Right ventricle myocardium inferior (tissue), 1 donor: Measurements from ENCODE around the gene SEMA4B. TPM values are rescaled to one million over a fixed set of nuclear protein-coding genes. Genes with fewer than 3 reads are reported as not detected.

Experiments
- ATAC-seq: fragments of 200-7000 bp; cut with Tn5 transposase; one replicate; pipeline ENCODE4 v1.9.1; 2020; ENCODE audit warnings: mild to moderate bottlenecking, moderate library complexity
- DNase-seq: peaks from one replicate; pipeline ENCODE4 v3.0.0; 2021; ENCODE audit errors: missing footprints
- intact Hi-C: fragments of 100-400 bp; cut with DNase I; formaldehyde crosslinking; loops from one replicate; pipeline ENCODE4 v1.11.0; 2022
- total RNA-seq: library from RNA; stranded (reverse); fragmentation: NEBNext Ultra II Directional; extraction: Animal tissue kit (Norgen Biotek cat#: 25700); gene quantifications from one replicate; pipeline ENCODE4 v1.2.1, GENCODE V29; 2021
- donor health status: DM: no; HTN: yes; CAD: no; lungs with severe emphysema.

The SEMA4B gene
- total RNA-seq, 1 donor from 2014 or later = 27.7 TPM

- intact Hi-C loops = no loop called here
- ATAC-seq (no peak), DNase-seq (no peak)
Measured at GRCh38 chr15:90202929-90203328, 1.8 kb downstream of the SEMA4B start.

GRCh38 chr15:90203473-90203872 is 2.3 kb downstream of the SEMA4B start:
- intact Hi-C loops = no loop called here
- DNase-seq = no peak

DNA sequence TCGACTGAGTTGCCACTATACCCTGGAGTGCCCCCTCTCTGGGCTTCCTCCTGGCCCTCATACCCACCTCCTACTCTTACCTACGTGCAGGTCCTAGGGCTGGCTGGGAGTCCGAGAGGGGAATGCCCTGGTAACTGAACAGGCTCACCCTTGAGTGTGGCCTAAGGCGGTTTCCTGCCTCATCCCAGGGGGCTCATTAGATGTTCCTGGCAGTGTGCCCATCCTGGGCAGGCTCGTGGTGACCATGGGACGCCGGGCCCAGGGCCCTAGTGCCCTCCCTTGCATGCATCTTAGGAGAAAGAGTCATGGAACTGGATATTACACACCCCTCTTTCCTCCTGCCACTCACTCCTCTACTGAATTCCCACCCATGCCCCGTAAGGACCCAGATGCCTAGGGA is 2.8 kb downstream of the SEMA4B start:
- intact Hi-C loops = no loop called here
- DNase-seq = no peak
- ATAC-seq = no peak

More at GRCh38 chr15:90203473-90203872, 2.3 kb downstream of the SEMA4B start:
- ATAC-seq = no peak

GRCh38 chr15:90205050-90205848 is 4.1 kb downstream of the SEMA4B start:
- intact Hi-C loops = no loop called here
- no peak for DNase-seq
- ATAC-seq = no peak

- ATAC-seq (peak; percentile 35), DNase-seq (no peak)
- intact Hi-C loops = no loop called here
Measured at GRCh38 chr15:90205886-90206285, 4.8 kb downstream of the SEMA4B start.

DNA sequence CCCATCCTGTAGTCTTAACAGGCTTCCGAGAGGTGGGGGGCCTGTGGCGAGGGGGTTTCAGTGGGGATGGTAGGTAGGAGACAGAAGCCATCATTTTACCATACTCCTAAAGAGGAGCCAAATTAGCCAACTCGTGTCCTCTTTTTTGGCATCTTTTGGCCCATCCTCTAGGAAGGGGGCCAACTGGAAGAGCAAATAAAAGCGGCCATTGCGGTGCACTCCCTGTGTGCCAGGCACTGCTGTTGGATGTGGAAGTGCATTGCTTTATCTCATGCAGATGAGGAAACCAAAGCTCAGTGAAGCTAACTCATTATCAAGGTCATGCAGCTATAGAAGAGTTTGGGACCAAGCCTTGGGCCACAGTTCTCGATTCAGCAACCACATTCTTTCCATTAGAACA is 6.1 kb downstream of the SEMA4B start:
- intact Hi-C loops = no loop called here
- ATAC-seq = no peak
- DNase-seq = no peak

- intact Hi-C loops = no loop called here
- ATAC-seq (no peak), DNase-seq (no peak)
Measured at GRCh38 chr15:90208356-90208755, 7.2 kb downstream of the SEMA4B start.

DNA sequence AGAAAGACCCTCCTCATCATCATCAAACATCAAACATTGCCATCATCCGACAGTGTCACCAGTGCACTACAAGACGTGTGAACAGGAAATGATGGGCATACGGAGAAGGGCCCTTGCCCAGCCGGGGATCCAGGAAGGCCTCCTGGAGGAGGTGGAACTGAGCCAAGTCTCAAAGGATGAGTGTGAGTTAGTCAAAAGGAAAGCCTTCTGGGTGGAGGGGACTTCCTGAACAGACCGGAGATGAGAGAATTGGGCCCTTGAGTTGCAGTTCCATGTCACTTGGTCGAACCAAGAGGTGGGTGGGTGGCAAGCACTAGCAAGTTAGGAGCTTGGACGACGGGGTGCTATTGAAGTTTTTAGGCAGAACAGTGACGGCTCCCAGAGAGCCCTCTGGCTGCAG is 8.5 kb downstream of the SEMA4B start:
- no peak for ATAC-seq
- DNase-seq = no peak
- intact Hi-C loops = no loop called here

DNA sequence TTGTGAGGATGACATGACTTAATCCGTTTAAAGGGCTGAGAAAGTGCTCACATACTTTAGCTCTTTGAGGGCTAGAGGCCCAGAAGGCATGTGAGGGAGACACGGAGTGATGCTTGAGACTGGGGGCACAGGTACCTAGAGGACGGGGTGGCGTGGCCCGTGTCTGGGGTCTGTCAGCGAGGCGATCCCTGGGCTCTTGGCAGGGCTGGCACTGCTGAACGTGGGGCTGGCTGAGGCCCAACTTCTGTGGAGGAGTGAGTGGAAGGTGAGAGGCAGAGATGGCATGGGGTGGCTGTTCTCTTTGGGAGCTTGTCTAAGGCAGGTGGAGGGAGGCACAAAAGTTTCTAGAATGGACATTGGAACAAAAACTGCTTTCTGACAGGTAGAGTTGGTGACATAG is 9.5 kb downstream of the SEMA4B start:
- ATAC-seq = peak; percentile 29
- intact Hi-C loops = no loop called here
- DNase-seq = no peak

- ATAC-seq (no peak), DNase-seq (no peak)
- intact Hi-C loops = no loop called here
Measured at GRCh38 chr15:90211009-90211408, 9.9 kb downstream of the SEMA4B start.

GRCh38 chr15:90211440-90212143 is 10.5 kb downstream of the SEMA4B start:
- no peak for DNase-seq
- intact Hi-C loops = no loop called here

GRCh38 chr15:90212221-90213098 is 11.3 kb downstream of the SEMA4B start:
- intact Hi-C loops = no loop called here
- ATAC-seq (no peak), DNase-seq (no peak)

More at GRCh38 chr15:90211440-90212143, 10.5 kb downstream of the SEMA4B start:
- ATAC-seq = peak; percentile 46

DNA sequence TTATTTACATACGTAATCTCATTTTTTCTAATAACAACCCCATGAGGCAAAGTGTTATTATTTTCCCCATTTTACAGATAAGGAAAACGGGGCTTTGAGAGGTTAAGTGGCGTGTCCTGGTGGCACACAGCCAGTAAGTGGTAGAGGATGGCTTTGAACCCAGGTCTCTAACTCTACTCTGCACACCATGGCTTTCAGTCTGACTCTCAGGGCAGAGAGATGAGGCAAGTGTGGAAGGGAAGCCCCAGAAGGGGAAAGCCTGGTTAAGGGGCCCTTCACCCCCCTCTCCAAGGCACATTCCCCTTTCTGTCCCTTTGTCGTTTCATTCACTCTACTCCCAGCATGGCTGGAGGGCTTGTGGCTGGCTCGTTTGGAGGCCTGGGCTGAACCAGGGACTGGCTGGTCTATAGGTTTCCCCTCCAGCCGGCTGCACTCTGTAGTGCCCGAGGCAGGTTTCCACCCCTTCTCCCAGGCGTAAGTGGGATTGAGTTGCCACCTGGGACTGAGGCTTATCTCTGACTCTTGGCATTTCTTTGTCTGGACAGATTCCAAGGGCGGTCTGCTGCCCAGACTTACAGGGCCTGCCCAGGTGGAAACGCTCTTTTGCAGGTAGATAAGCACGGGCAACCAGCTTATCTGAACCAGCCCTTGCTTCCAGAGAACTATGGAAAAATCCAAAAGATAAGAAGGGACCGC is 12.1 kb downstream of the SEMA4B start:
- intact Hi-C loops = no loop called here

DNA sequence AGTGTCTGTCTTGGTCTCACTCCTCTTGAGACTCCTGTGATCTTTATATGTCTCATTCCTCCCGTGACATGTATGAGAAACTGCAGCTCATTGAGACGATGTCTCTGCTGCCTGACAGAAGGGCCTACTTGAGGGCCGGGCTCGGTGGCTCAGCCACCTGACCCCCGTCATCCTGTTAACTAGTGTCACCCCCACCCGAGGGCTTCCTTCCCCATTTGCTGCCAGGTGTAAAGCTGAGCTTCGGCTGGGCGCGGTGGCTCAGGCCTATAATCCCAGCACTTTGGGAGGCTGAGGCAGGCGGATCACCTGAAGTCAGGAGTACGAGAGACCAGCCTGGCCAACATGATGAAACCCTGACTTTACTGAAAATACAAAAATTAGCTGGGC is 12.7 kb downstream of the SEMA4B start:
- DNase-seq (no peak), ATAC-seq (no peak)
- intact Hi-C loops = no loop called here

More for the DNA sequence above, 12.1 kb downstream of the SEMA4B start:
- DNase-seq (no peak), ATAC-seq (no peak)

GRCh38 chr15:90214553-90215196 is 13.5 kb downstream of the SEMA4B start:
- intact Hi-C loops = no loop called here
- ATAC-seq = no peak

DNA sequence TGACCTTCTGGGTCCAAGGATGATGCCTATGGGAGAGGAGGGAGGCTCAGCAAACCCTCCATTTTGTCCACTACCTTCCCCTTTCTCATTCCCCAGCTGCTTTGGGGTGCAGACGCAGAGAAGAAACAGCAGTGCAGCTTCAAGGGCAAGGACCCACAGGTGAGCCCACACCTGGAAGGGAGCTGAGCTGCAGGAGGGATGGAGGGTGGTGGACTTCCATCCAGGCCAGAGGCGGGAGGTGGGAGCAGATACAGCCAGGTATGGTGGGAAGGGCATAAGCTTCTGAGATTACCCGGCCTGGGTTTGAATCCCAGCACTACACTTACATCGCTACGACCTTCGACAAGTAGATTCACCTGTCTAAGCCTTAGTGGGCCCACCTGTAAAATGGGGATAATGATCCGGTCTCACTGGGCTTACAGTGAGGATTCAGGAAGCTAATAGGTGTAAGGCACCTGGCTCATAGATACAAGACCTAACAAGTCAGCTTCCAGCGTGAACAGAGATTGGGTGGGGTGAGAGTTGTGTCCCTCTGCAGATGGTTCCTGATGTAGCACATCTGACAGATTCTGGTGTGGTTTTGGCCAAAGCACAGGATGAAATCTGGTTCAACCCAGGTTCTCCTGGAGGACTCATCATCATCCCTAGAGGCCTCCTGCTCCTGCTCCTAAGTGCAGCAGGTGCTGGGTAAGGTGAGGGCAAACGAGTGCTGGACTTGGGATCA is 16.7 kb downstream of the SEMA4B start:
- DNase-seq = no peak
- intact Hi-C loops = no loop called here
- no peak for ATAC-seq

More at GRCh38 chr15:90214553-90215196, 13.5 kb downstream of the SEMA4B start:
- DNase-seq = no peak

GRCh38 chr15:90219421-90220141 is 18.5 kb downstream of the SEMA4B start:
- no peak for DNase-seq
- intact Hi-C loops = no loop called here

More at GRCh38 chr15:90219421-90220141, 18.5 kb downstream of the SEMA4B start:
- peak; percentile 54 for ATAC-seq
